HG02840 (cell line): Measurements from ENCODE around the gene SEZ6L.

Source experiments
- ATAC-seq: cut with Tn5 transposase; IDR thresholded peaks from one replicate; pipeline ENCODE4 v1.9.1; 2021; ENCODE audit warnings: mild to moderate bottlenecking, moderate library complexity, moderate number of reproducible peaks; ENCODE audit not compliant: unreplicated experiment, low FRiP score

Gene SEZ6L

DNA sequence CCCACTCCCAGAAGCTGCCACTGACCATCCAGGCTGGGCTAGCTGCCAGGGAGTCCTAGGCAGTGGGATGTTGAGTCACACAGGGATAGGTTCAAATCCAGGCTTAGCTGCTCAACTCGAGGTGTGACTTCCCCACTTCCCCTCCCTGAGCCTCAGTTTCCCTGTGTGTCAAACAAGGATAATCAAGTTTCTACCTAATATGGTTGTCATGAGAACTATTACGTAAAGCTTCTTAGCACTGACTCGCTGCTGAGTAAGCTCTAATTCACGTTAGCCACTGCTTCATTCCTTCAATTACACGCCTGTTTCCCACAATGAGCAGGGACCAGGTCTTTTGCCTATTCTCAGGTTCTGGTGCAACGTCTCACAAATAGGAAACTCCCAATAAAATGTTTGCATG lies 67.7 kb downstream of the SEZ6L start:
- ATAC-seq: no peak

DNA sequence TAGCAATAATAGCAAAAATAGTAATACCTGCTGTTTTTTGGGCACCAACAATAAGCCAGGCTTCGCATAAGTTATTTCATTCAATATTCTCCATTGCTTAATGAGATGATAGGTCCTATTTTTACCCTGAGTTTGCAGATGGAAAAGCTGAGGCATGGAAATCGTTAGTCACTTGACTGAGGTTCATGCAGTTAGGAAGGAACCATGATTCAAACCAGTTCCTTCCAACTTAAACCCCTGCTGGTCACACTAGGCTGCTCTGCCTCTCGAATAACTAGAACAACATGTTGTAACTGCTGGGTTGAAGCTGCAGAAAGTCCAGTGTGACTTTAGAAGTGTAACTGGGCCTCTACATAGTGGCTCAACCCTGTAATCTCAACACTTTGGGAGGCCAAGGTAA lies 69.3 kb downstream of the SEZ6L start:
- no peak for ATAC-seq

DNA sequence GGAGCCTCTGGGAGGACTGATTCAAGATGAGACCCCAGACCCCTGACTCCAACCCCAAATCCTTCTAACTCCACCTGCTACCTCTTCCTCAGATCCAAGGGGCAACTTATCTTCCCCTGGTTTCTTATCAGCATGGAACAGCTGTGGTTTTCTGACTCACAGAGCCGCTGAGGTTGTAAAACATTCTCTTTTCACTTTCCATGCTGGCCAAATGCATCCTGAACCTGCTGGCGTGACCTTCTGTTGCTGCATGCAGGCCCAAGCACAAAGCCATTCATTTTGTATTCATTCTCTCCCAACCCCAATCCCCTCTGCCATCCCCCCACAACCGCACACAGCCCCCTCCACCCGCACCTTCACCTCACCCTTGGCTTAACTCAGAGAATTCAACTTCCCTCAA lies 70.3 kb downstream of the SEZ6L start:
- ATAC-seq: no peak

DNA sequence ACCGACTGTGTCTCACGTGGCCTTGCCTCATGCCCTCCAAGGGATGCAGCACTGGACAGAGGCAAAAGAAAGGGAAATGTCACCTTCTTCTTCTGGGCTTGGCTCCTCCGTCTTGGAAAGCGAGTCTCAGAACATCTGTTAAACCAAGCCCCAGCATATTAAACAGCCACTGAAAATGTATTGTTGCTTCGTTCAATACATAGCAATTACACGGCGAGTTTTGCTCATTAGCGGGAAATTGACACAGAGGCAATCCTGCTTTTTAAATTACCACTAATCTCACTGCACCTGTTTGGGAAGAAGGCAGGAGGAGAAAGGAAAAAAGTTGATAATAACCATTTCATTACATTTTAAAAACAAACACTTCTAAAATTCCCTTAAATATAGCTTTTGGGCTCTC lies 72.1 kb downstream of the SEZ6L start:
- ATAC-seq: no peak

- no peak for ATAC-seq
Observed at GRCh38 chr22:26245001-26245400, 75.7 kb downstream of the SEZ6L start.

- ATAC-seq: no peak
Observed at GRCh38 chr22:26246552-26246951, 77.3 kb downstream of the SEZ6L start.

DNA sequence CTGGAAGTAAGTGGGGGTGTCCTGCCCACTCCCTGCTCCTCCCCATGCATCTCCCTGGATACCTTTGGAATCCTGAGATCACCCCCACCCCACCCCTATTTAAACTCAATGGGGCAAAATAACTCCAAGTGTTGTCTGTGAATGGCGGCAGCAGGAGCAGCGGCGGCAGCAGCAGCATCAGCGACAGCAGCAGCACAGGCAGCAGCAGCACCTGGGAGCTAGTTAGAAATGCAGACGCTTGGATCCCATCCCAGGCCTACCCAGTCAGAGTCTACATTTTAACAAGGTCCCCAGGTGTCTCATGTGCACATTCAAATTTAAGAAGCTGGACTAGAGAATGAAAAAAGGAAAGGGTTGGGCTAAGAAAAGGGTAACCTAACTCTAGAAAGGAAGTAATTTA lies 82.6 kb downstream of the SEZ6L start:
- ATAC-seq: no peak

- ATAC-seq: no peak
Observed at GRCh38 chr22:26259510-26259909, 90.2 kb downstream of the SEZ6L start.

DNA sequence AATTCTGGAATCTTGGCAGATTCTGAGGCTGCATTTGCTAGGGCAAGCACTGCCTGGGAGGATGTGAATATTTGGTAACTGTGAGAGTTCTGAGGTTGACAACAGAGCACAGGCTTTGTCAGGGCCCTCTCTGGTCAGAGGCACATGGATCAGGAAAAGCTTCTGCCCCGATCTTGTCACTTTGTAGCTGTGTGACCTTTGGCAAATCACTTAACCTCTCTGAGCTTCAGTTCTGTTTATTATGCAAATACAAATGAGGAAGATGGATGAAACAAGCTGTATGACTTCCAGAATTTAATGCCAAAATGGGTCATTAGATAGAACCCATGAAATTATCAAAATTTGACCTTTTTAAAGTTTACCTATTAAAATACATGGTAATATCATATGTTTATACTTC lies 94.9 kb downstream of the SEZ6L start:
- ATAC-seq: no peak

- no peak for ATAC-seq
Observed at GRCh38 chr22:26265281-26265680, 96.0 kb downstream of the SEZ6L start.

DNA sequence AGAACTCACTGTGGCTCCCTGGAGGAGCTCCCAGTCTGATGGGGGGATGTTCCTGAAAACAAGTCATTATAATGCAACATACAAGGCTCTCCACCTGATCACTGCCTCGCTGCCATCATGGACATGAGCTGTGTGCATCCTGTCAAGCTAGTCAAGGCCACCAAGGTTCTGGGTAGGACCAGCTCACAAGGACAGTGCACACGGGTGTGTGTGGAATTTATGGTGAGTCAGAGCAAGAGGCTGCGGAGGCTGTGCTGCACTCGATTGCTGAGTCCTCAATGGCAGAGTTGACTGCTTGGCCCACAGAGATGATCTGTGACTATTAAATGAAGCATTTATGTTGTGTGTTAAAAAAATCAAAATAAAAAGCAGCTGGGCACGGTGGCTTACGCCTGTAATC lies 96.6 kb downstream of the SEZ6L start:
- ATAC-seq: no peak

DNA sequence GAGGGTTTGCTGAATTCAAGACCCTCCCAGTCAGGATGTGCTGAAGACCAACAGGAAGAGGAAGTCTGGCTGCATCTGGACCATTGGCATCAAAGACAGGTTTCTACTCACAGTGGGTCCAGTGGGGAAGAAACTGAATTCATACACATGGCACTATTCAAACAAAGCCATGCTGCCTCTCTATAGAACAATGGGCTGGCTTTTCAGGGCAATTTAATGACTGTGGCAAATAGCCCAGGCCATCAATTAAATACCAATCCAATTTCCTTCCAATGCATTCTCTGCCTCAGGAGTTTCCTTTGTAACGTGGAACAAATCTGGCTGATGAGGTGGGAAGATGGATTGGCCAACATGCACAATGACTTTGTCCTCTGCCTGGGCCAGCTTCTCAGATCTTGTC lies 98.6 kb downstream of the SEZ6L start:
- no peak for ATAC-seq

GRCh38 chr22:26269572-26269971 lies 100.3 kb downstream of the SEZ6L start:
- no peak for ATAC-seq

GRCh38 chr22:26271427-26271826 lies 102.2 kb downstream of the SEZ6L start:
- ATAC-seq: no peak

GRCh38 chr22:26273011-26273675 lies 103.9 kb downstream of the SEZ6L start:
- no peak for ATAC-seq

GRCh38 chr22:26276529-26277160 lies 107.4 kb downstream of the SEZ6L start:
- no peak for ATAC-seq

- no peak for ATAC-seq
Observed at GRCh38 chr22:26281941-26282340, 112.7 kb downstream of the SEZ6L start.

GRCh38 chr22:26283330-26283729 lies 114.1 kb downstream of the SEZ6L start:
- no peak for ATAC-seq

GRCh38 chr22:26285632-26286031 lies 116.4 kb downstream of the SEZ6L start:
- no peak for ATAC-seq

GRCh38 chr22:26286091-26286820 lies 117.0 kb downstream of the SEZ6L start:
- ATAC-seq: no peak

- no peak for ATAC-seq
Observed at GRCh38 chr22:26287382-26288225, 118.3 kb downstream of the SEZ6L start.
